ENCODE data around the gene EXTL1. TPM values are rescaled to one million over a fixed set of nuclear protein-coding genes. Genes with fewer than 3 reads are reported as not detected.

Gene EXTL1
- total RNA-seq, 1 donor from 2014 or later = 0.05 TPM

- peaks cover 23% of the 10 kb centered on the region for H3K27me3 Mint-ChIP-seq (ENCODE audit: insufficient read depth)
Measured at GRCh38 chr1:26032656-26033357, 11.2 kb downstream of the EXTL1 start.

GRCh38 chr1:26034504-26035202 lies 13.1 kb downstream of the EXTL1 start:
- H3K9me3 Mint-ChIP-seq = no peaks in the 10 kb centered on the region
- peak overlapping the region; percentile 91 for H3K4me3 Mint-ChIP-seq
- H3K36me3 Mint-ChIP-seq (ENCODE audit: low read depth) = no peaks in the 10 kb centered on the region
- peaks cover 17% of the 10 kb centered on the region for H3K4me1 Mint-ChIP-seq (ENCODE audit: low read depth)
- DNase-seq (ENCODE audit: low spot score) = no peak
- intact Hi-C loops (cut with micrococcal nuclease) = loop anchor here (1.0 to 5.0 kb wide), 5 partner anchors 71 to 383 kb away; partner anchors contain the start of genes AUNIP and PDIK1L
- peaks cover 27% of the 10 kb centered on the region for H3K27me3 Mint-ChIP-seq (ENCODE audit: insufficient read depth)
- peak overlapping the region; percentile 58 for H3K27ac Mint-ChIP-seq

More at GRCh38 chr1:26032656-26033357, 11.2 kb downstream of the EXTL1 start:
- Mint-ChIP-seq H3K4me3 (no peak overlapping the region), H3K9me3 (no peaks in the 10 kb centered on the region), H3K4me1 (ENCODE audit: low read depth) (peaks cover 19% of the 10 kb centered on the region), H3K27ac (no peak overlapping the region), H3K36me3 (ENCODE audit: low read depth) (no peaks in the 10 kb centered on the region)
- DNase-seq (ENCODE audit: low spot score) = no peak
- intact Hi-C loops (cut with micrococcal nuclease) = no loop called here

- peak; percentile 91 for DNase-seq (ENCODE audit: low spot score)
- H3K4me1 Mint-ChIP-seq (ENCODE audit: low read depth) = peaks cover 17% of the 10 kb centered on the region
- H3K4me3 Mint-ChIP-seq = peak overlapping the region; percentile 91
- H3K27me3 Mint-ChIP-seq (ENCODE audit: insufficient read depth) = peaks cover 26% of the 10 kb centered on the region
- peak overlapping the region; percentile 56 for H3K27ac Mint-ChIP-seq
- H3K9me3 Mint-ChIP-seq = no peaks in the 10 kb centered on the region
- H3K36me3 Mint-ChIP-seq (ENCODE audit: low read depth) = no peaks in the 10 kb centered on the region
- intact Hi-C loops (cut with micrococcal nuclease) = loop anchor here (1.0 to 5.0 kb wide), 5 partner anchors 70 to 382 kb away; partner anchors contain the start of genes AUNIP and PDIK1L
Measured at GRCh38 chr1:26035203-26035958, 13.8 kb downstream of the EXTL1 start.

DNA sequence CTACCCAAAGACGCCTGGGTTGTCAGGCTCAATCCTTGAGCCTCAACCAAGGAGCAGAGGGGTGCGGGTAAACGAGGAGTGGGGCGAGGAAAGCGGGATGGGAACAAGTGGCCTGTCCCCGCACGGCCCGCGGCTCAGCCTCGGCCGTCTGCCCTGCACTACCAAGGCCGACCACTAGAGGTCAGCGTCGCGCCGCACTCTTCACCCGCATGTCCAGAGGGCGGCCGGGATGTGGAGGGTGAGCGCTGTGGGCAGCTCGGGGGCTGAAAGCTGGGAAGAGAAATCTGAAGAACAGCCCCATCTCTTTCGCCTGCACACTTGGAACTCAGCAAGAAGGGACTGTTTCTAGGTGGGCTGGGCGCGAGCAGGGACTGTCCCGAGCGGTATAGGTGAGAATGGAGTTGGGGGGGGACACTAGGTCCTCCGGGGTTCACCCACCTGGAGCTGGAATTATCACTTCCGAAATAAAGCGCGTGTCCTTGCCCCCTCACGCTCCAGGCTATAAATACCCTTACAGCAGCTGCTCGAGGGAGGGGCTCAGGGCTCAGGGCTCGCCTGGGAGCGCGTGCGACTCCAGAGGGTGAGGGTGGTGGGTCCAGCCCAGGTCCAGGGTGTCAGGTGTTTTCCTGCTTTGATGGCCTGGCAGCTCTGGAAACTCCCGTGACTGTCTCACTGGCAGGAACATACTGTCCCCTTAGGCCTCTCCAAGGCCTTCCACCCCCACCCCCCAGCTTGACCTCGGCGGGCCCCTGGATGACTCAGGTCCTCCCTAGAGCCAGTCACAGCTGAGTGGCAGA lies 14.6 kb downstream of the EXTL1 start:
- intact Hi-C loops (cut with micrococcal nuclease) = loop anchor here (1.0 to 5.0 kb wide), 9 partner anchors 38 to 381 kb away; partner anchors contain the start of genes AUNIP, PAFAH2, PDIK1L and UBXN11
- Mint-ChIP-seq H3K36me3 (ENCODE audit: low read depth) (no peaks in the 10 kb centered on the region), H3K4me1 (ENCODE audit: low read depth) (peaks cover 17% of the 10 kb centered on the region), H3K27ac (peak overlapping the region; percentile 56), H3K9me3 (no peaks in the 10 kb centered on the region), H3K27me3 (ENCODE audit: insufficient read depth) (peaks cover 29% of the 10 kb centered on the region), H3K4me3 (peak overlapping the region; percentile 91)
- peak; percentile 74 for DNase-seq (ENCODE audit: low spot score)

DNA sequence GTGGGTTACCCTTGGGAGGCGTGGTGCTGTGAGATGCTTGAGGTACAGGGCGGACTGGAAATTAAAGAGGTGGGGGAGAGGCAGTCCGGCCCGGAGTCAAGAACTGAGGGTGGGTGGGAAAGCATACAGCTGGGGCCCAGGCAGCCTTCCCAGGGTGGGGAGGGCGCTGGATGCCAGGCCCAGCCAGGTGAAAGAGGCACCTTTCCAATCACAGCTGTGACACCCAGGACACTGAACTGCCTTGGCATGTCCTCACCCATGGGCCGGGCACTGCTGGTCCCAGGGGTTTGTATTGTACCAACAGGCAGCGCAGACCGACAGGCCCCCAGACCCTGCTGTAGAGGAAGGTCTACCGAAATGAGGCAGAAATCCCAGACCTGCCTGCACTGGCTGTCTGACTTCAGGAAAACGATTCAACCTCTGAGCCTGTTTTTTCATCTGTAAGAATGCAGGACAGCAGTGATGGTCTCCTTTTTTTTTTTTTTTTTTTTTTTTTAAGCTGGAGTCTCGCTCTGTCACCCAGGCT lies 15.2 kb downstream of the EXTL1 start:
- Mint-ChIP-seq H3K36me3 (ENCODE audit: low read depth) (no peaks in the 10 kb centered on the region), H3K27me3 (ENCODE audit: insufficient read depth) (peaks cover 30% of the 10 kb centered on the region), H3K27ac (no peak overlapping the region), H3K4me3 (no peak overlapping the region), H3K4me1 (ENCODE audit: low read depth) (peaks cover 17% of the 10 kb centered on the region), H3K9me3 (no peaks in the 10 kb centered on the region)
- intact Hi-C loops (cut with micrococcal nuclease) = loop anchor here (1.0 to 5.0 kb wide), 5 partner anchors 39 to 380 kb away; partner anchors contain the start of genes PAFAH2 and UBXN11
- no peak for DNase-seq (ENCODE audit: low spot score)

DNA sequence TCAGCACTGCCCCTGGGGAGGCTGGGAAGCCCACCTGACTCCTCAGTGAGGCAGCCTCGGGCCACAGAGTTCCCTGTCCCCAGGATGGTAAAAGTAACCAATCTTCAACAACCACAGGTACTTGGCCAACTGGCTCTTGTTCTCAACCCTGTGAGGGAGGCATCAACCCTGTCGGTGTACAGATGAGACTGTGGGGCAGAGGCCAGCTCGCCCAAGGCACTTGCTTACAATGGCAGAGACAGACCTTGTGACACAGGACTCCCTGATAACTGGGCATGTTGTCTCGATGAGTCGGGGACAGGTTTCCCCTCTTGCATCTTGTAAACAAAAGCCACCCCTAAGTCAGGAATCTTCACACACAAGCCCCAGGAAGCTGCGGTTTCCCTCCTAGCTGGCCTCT lies 16.3 kb downstream of the EXTL1 start:
- Mint-ChIP-seq H3K36me3 (ENCODE audit: low read depth) (no peaks in the 10 kb centered on the region), H3K4me3 (no peak overlapping the region), H3K9me3 (no peaks in the 10 kb centered on the region), H3K27me3 (ENCODE audit: insufficient read depth) (peaks cover 22% of the 10 kb centered on the region), H3K27ac (no peak overlapping the region), H3K4me1 (ENCODE audit: low read depth) (peaks cover 17% of the 10 kb centered on the region)
- intact Hi-C loops (cut with micrococcal nuclease) = loop anchor here (2.0 to 5.0 kb wide), 2 partner anchors 269 to 379 kb away; partner anchors contain the start of gene UBXN11
- DNase-seq (ENCODE audit: low spot score) = no peak

- Mint-ChIP-seq H3K36me3 (ENCODE audit: low read depth) (no peaks in the 10 kb centered on the region), H3K27ac (no peak overlapping the region), H3K9me3 (no peaks in the 10 kb centered on the region), H3K4me3 (no peak overlapping the region), H3K27me3 (ENCODE audit: insufficient read depth) (peaks cover 27% of the 10 kb centered on the region), H3K4me1 (ENCODE audit: low read depth) (peaks cover 17% of the 10 kb centered on the region)
- no peak for DNase-seq (ENCODE audit: low spot score)
- intact Hi-C loops (cut with micrococcal nuclease) = loop anchor here (5.0 kb wide), 1 partner anchor 379 kb away; no protein-coding TSS in a partner anchor
Measured at GRCh38 chr1:26038477-26038876, 16.9 kb downstream of the EXTL1 start.

GRCh38 chr1:26038904-26039303 lies 17.3 kb downstream of the EXTL1 start:
- Mint-ChIP-seq H3K27me3 (ENCODE audit: insufficient read depth) (peaks cover 30% of the 10 kb centered on the region), H3K27ac (no peak overlapping the region)
- intact Hi-C loops (cut with micrococcal nuclease) = loop anchor here (5.0 kb wide), 1 partner anchor 378 kb away; no protein-coding TSS in a partner anchor

DNA sequence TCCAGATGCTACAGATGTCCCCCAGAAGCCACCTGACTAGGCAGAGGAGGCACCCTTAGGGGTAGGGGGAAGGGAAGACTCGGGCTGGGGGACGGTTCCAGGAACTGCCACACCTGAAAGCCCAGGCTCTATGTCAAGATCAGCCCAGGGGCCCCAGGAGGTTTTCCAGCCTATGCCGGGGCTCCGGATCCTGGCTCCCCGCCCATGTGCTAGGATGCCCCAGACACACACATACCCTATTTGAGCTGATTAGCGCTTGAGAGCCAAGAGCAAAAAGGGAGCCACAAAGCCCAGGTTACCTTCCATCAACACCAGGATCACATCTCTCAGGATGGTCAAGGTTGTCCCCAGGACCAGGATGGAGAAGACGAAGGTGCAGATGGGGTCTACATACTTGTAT lies 19.8 kb downstream of the EXTL1 start:
- Mint-ChIP-seq H3K36me3 (ENCODE audit: low read depth) (no peaks in the 10 kb centered on the region), H3K27ac (no peak overlapping the region), H3K27me3 (ENCODE audit: insufficient read depth) (peaks cover 31% of the 10 kb centered on the region), H3K4me1 (ENCODE audit: low read depth) (no peaks in the 10 kb centered on the region), H3K9me3 (no peaks in the 10 kb centered on the region), H3K4me3 (no peak overlapping the region)
- intact Hi-C loops (cut with micrococcal nuclease) = no loop called here
- DNase-seq (ENCODE audit: low spot score) = no peak

More at GRCh38 chr1:26038904-26039303, 17.3 kb downstream of the EXTL1 start:
- H3K4me3 Mint-ChIP-seq = no peak overlapping the region
- H3K36me3 Mint-ChIP-seq (ENCODE audit: low read depth) = no peaks in the 10 kb centered on the region
- H3K4me1 Mint-ChIP-seq (ENCODE audit: low read depth) = peaks cover 17% of the 10 kb centered on the region
- DNase-seq (ENCODE audit: low spot score) = no peak
- H3K9me3 Mint-ChIP-seq = no peaks in the 10 kb centered on the region

GRCh38 chr1:26041978-26042377 lies 20.4 kb downstream of the EXTL1 start:
- Mint-ChIP-seq H3K4me3 (no peak overlapping the region), H3K36me3 (ENCODE audit: low read depth) (no peaks in the 10 kb centered on the region), H3K27me3 (ENCODE audit: insufficient read depth) (peaks cover 34% of the 10 kb centered on the region), H3K9me3 (no peaks in the 10 kb centered on the region), H3K27ac (no peak overlapping the region), H3K4me1 (ENCODE audit: low read depth) (no peaks in the 10 kb centered on the region)
- no peak for DNase-seq (ENCODE audit: low spot score)
- intact Hi-C loops (cut with micrococcal nuclease) = no loop called here

GRCh38 chr1:26043765-26044164 lies 22.2 kb downstream of the EXTL1 start:
- intact Hi-C loops (cut with micrococcal nuclease) = no loop called here
- DNase-seq (ENCODE audit: low spot score) = no peak
- H3K27ac Mint-ChIP-seq = no peak overlapping the region
- H3K36me3 Mint-ChIP-seq (ENCODE audit: low read depth) = no peaks in the 10 kb centered on the region
- H3K9me3 Mint-ChIP-seq = no peaks in the 10 kb centered on the region
- no peak overlapping the region for H3K4me3 Mint-ChIP-seq
- H3K4me1 Mint-ChIP-seq (ENCODE audit: low read depth) = no peaks in the 10 kb centered on the region
- peaks cover 49% of the 10 kb centered on the region for H3K27me3 Mint-ChIP-seq (ENCODE audit: insufficient read depth)

GRCh38 chr1:26044414-26044813 lies 22.8 kb downstream of the EXTL1 start:
- Mint-ChIP-seq H3K4me3 (no peak overlapping the region), H3K4me1 (ENCODE audit: low read depth) (no peaks in the 10 kb centered on the region), H3K9me3 (no peaks in the 10 kb centered on the region), H3K36me3 (ENCODE audit: low read depth) (no peaks in the 10 kb centered on the region), H3K27ac (no peak overlapping the region), H3K27me3 (ENCODE audit: insufficient read depth) (peaks cover 50% of the 10 kb centered on the region)
- intact Hi-C loops (cut with micrococcal nuclease) = no loop called here
- no peak for DNase-seq (ENCODE audit: low spot score)

All from activated T-helper 1 cell treated with anti-CD3 and anti-CD28 coated beads, Interleukin-12 subunit alpha, Interleukin-12 subunit beta, Interleukin-2, Interleukin-4 antibody, amounts not matched to agents 30 ng/mL and 10 ng/mL and 1 ng/mL, durations not matched to agents 14 hours and 24 hours and 36 hours (primary cell).